GM18511 (cell line): ENCODE results near the gene ITGA2B.
"Not testable (repeated sequence)": the region's sequence is repeated elsewhere in the genome, so short reads cannot be mapped to it uniquely, and the experiment has no call there.

Experiments
- ATAC-seq: cut with Tn5 transposase; IDR thresholded peaks from one replicate; pipeline ENCODE4 v1.9.1; 2021; ENCODE audit warnings: mild to moderate bottlenecking, moderate library complexity; ENCODE audit not compliant: unreplicated experiment

ITGA2B gene

GRCh38 chr17:44369414-44370023 is 19.9 kb downstream of the ITGA2B start:
- not testable (repeated sequence) for ATAC-seq

DNA sequence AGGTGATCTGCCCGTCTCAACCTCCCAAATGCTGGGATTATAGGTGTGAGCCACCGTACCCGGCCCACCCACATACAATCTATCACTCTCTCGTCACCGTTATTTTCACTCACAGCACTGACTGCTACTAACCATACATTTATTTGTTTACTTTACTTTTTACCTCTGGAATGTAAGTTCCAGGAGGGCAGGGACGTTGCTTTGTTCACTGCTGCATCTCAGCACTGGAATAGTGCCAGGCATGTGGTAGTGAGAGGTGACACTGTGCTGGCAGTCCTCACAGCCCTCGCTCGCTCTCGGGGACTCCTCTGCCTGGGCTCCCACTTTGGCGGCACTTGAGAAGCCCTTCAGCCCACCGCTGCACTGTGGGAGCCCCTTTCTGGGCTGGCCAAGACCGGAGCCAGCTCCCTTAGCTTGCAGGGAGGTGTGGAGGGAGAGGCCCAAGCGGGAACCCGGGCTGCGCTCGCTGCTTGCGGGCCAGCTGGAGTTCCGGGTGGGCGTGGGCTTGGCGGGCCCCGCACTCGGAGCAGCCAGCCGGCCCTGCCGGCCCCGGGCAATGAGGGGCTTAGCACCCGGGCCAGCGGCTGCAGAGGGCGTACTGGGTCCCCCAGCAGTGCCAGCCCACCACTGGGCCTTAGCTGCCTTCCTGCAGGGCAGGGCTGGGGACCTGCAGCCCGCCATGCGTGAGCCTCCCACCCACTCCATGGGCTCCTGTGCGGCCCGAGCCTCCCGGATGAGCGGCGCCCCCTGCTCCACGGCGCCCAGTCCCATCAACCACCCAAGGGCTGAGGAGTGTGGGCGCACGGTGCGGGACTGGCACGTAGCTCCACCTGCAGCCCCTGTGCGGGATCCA is 20.8 kb downstream of the ITGA2B start:
- not testable (repeated sequence) for ATAC-seq

DNA sequence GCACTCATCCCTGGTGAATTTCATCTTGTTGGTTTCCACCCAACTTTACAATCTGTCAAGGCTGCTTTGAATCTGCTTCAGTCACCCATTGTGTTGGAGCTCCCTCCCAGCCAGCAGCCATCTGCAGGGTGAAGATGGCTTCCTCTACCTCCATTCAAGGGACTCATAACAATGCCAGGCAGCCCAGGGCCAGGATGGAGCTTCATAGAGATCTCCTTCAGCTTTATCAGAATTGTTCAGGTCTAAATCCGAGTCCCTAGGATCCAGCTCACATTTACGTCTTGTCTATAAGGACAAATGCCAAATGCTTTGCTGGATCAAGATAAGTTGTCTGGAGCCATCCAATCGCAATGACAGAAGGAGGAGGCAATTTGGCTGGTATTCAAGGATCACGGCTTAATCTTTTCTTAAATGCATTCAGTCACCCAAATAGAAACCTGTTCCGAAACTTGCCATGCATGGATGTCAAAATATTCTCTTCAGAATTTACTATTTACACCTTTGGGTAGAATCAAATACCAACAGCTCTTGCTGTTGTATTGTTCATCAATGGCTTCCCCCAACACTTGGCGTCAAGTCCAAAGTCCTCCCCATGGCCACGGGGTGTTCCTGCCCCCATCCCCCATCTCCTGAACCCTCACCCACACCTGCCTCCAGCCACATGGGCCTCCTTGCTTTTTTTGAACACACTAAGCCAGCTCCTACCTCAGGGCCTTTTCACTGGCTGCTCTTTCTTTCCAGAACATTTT is 22.0 kb downstream of the ITGA2B start:
- ATAC-seq = no peak

DNA sequence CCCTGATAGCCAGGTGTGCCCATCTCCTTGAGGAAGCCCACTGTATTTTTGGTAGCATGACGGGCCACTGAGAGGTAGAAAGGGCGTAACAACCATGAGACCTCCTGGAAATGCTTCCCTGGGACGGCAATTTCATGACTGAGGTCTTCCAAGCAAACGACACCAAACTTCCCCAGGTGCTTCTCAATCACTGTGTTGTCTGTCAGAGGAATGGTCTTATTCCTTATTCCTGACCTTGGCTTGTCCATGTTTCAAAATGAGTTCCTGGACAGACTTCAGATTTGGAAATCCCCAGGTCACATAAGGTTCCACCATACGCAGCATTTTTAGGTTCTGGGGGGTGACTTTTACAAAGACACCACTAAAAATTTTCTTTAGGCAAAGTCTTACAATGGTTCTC is 24.4 kb downstream of the ITGA2B start:
- not testable (repeated sequence) for ATAC-seq

- no peak for ATAC-seq
Measured at GRCh38 chr17:44363613-44364159, 25.8 kb downstream of the ITGA2B start, which contains the start of gene FAM171A2. FAM171A2 (minus strand) TSS chr17:44363853; CDS start chr17:44363714, 139 bp downstream.

DNA sequence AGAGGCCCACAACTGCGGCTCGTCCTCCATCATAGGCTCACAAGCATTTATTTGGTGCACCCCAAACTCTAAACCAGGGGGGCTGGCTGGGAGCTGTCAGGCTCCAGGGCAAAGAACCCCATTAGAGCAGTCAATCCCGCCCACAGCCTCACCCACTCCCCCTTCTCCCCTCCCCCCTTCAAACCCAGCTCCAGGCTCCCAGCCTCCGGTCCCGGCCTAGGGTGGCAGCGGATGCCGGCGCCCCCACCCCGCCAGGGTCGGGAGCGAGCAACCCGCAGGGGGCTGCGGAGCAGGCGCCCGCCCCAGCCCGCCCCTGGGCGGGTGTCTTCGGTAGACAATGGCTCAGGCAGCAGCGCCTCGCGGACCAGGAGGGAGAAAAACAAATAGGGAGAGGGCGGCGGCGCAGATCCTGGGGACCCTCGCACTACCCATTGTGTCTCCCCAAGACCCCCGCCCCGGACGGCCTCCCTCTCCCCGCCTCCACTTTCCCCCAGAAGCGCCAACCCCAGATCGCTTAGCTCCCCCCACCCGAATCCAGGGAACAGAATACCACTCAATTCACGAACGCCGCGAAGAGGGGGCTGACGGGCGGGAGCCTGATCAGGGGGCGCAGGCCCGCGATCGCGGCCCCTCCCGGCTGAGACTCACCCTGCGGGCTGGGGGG is 26.4 kb downstream of the ITGA2B start:
- no peak for ATAC-seq

DNA sequence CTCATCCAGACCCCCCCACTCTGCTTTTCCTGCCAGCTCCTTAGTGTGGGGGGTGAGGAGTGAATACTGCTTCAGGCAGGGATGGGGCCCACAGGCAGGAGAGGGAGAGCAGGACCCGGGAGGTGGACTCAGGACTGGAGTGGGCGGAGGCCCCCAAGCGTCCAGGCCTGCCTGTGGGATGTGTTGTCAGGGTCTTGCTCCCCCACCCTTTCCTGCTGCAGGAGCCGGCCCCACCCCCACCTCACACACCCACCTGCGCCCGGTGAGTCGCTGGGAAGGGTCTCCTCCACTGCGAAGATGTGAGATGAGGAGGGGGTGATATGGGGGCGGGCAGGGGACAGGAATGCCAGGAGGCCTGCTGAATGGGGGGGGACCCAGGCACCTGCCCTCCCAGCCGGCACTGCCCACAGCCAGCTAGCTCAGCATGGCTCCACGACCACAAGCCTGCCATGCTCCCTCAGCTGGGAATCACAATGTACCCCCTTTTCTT is 26.9 kb downstream of the ITGA2B start:
- ATAC-seq = no peak

DNA sequence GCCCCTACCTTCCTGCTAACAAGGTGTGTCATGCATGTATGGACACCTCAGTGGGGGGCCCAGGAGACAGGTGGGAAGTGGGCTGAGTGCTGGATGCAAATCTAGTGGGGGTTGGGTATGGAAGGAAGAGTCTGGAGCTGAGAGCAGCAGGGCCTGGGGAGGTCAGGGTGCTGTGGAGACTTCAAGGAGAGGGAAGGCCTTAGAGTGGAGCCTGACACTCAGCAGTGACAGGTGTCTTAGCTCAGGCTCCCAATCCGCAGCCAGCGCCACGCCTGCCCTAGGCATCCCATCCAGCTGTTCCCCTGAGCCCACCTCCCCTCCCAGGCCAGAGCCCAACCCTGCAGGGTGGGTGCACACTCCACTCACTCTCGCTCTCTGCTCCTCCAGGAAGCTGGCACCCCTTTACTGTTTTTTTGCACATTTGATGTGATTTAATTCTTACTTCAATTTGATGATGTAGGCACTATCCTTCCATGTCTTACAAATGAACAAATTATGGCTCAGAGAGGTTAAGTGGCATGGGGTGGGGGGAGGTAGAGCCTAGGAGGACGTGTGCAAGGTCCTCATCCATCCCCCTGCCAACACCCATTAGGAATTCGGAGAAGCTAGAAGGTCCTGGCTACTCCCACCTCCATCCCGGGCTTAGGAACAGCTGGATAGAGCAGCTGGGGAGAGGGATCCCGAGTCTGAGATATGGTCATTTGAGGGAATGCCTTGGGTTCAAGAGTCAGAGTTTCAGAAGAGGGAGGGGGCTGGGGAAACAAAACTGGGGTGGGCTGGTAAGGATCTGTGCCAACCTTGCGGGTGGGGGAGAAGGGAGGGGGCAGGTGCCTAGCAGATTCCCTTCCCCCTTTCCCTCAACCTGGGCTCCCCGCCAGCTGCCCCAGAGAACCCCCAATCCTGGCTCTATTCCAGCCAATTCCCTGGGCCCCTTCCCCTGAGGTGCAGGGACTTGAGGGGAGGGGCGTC is 27.9 kb downstream of the ITGA2B start:
- ATAC-seq = no peak

- ATAC-seq = no peak
Measured at GRCh38 chr17:44360826-44361225, 28.6 kb downstream of the ITGA2B start.

- no peak for ATAC-seq
Measured at GRCh38 chr17:44360144-44360533, 29.3 kb downstream of the ITGA2B start.

- ATAC-seq = no peak
Measured at GRCh38 chr17:44359458-44360143, 29.8 kb downstream of the ITGA2B start.

- ATAC-seq = no peak
Measured at GRCh38 chr17:44359006-44359405, 30.4 kb downstream of the ITGA2B start.

DNA sequence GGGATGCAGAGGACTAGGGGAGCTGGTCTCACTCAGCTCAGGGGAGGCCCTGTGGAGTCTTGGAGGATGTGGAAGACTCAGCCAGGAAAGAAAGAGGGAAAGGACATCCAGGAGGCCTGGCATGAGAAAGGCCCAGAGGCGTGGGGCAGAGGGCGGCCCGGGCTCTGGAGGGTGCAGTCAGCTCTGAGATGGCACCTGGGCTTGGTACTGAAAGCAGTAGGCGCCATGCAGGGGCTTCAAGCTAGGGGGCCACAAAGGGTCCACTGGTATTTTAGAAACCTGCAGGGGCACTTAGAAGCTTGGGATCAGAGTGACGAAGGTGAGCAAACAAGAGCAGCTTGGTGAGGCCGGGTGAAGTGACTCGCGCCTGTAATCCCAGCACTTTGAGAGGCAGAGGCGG is 31.4 kb downstream of the ITGA2B start:
- no peak for ATAC-seq

DNA sequence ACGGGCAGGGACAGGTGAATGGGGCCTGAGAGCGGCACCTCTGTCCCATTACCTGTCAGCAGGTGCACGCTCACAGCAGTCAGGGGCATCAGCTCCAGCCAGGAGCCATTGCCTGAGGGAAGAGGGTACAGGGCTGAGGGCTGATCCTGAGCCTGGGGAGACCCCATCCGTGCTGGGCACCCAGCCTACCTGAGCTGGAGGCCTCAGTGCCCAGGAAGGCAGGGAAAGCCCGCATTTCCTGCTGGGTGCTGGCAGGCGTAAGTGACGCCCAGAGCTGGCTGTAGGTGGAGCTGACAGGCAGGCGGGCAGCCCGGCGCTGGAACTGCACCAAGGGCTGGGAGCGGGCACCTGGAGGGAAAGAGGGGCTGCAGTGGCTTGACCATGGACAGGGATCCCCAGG is 33.2 kb downstream of the ITGA2B start:
- no peak for ATAC-seq

DNA sequence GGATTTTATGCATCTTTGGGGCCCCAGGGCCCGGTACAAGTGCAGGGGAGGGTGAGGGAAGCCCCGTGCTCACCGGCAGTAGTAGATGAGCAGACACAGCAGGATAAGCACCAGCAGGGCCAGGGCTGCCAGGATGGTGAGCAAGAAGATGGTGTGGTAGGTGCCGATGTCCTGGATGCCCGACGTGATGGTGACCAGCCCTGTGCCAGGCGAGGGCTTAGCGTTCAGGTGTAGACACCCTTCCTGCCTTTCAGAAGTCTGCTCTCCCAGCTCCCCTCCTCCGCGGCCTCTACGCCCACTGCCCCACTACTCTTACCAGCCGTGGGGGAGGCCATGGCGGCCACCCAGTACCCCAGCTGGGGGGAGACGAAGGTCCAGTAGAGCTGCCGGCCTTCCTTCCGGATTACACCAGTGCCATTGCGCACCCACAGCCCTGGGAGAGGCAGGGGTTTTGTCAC is 33.8 kb downstream of the ITGA2B start:
- no peak for ATAC-seq

DNA sequence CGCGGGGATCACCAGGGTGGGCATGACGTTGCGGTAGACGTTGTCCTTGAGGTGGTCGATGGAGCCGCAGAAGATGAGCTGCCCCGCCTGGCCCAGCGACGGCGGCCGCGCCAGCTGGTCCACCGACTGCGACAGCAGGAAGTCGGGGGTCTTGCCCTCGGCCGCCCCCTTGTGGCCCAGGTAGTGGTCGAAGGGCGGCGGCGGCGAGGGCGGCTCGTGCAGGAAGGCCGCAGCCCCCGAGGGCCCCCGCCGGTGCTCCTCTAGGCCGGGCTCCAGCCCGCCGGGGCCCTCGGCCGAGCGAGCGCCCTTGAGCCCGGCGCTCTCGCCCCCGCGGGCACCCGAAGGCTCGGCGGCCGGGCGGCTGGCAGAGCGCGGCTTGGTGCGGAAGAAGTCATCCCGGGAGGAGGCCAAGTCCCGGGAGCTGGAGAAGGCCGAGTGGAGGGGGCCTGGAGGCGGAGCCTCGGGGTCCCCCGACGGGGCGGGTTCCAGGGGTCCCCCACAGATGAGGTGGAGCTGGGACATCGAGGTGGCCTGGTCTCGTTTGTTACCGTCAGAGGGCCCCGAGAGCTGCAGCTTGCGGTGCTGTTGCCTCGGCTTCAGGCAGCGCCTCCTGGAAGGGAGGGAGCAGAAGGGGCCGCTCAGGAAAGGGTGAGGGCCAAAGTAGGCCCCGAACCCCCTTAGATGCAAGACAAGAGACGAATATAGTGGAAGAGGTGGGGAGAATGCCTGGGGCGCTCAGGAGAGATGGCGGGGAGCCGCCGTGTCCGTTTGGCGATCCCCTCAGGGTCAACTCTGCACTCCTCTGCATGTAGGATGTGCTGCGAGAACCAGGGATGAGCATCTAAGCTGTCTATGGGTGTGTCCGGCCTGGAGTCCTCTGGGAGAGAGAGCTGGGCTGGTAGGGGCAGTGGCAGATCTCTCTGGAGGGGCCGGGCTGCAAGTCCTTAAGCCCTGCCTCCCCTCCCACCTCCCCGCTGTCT is 34.6 kb downstream of the ITGA2B start:
- no peak for ATAC-seq

- no peak for ATAC-seq
Measured at GRCh38 chr17:44353672-44354331, 35.6 kb downstream of the ITGA2B start.
